ENCODE measurements around the gene HES6.

DNA sequence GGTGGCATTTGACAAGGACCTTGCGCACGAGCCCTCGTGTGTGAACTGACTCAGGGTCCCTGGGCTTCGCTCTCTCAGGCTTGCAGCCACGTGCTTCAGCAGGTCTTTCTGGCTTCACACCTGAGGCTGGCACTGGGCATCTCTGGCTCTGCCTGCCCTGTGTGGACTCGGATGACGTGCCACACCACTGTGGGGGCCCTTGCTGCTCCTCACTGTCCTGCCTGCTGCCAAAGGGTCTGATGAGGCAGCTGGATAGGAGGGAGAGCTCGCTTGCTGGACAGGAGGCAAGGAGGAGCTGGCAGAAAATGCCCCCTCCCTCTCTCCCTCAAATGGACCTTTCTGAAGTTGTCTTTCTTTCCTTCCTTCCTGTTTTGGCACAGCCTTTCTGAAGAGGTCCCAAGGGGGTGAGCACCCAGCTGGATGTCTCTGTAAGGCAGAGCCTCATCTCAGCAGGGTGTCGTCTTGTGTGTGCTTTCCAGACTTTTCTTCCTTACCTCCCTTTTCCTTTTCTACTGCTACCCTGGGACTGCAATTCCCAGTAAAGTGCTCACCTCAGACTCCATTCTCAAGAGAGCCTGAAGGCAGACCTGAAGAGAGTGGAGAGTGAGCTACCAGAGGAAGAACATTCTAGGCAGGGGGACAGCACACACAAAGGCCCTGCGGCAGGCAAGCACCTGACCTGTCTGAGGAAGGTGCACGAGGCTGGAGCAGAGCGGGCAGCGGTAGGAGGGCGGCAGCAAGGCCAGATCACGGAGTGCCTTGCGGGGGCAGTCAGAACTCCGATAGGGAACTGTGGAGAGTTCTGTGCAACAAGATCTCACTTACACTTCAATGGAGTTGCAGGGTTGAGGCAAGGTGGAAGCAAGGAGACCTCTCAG is 43.3 kb upstream of the HES6 start:
- no peak for TF ChIP-seq ATF3 (IDR thresholded peaks at IDR 0.05; ENCODE audit: insufficient read depth, low read depth, low read length)
- no peak for TF ChIP-seq POLR2AphosphoS5 (IDR thresholded peaks at IDR 0.05; ENCODE audit: low read depth, low read length)
- no peak for TF ChIP-seq RNF2 (IDR thresholded peaks at IDR 0.05; ENCODE audit: borderline replicate concordance, low read depth, low read length, missing control alignments, poor library complexity, severe bottlenecking)
- no peak for TF ChIP-seq EZH2 (IDR thresholded peaks at IDR 0.05; ENCODE audit: low read depth, low read length, severe bottlenecking)
- no peak for TF ChIP-seq SP4 (IDR thresholded peaks at IDR 0.05; ENCODE audit: low read length)
- TF ChIP-seq, protein P1, sequence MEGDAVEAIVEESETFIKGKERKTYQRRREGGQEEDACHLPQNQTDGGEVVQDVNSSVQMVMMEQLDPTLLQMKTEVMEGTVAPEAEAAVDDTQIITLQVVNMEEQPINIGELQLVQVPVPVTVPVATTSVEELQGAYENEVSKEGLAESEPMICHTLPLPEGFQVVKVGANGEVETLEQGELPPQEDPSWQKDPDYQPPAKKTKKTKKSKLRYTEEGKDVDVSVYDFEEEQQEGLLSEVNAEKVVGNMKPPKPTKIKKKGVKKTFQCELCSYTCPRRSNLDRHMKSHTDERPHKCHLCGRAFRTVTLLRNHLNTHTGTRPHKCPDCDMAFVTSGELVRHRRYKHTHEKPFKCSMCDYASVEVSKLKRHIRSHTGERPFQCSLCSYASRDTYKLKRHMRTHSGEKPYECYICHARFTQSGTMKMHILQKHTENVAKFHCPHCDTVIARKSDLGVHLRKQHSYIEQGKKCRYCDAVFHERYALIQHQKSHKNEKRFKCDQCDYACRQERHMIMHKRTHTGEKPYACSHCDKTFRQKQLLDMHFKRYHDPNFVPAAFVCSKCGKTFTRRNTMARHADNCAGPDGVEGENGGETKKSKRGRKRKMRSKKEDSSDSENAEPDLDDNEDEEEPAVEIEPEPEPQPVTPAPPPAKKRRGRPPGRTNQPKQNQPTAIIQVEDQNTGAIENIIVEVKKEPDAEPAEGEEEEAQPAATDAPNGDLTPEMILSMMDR (IDR thresholded peaks at IDR 0.05; ENCODE audit: control extremely low read depth in 1 of 3, insufficient read depth in 1 of 3, low read depth in 1 of 3, low read length in 3 of 3): no peak
